Mesenchymal stem cell (in vitro differentiated cells and primary cell): ENCODE results near the gene EPSTI1.
A peak's percentile ranks its signal among the peaks of the same experiment; 100 is the strongest.

Experiments used
- DNase-seq: peaks from one replicate; pipeline ENCODE4 v3.0.0-alpha.2; 2013
- H2AFZ ChIP-seq: one replicate; pipeline ENCODE4 v1.6.1; 2013; ENCODE audit warnings: low read depth, mild to moderate bottlenecking, control low read depth, inconsistent platforms, low read length, moderate library complexity
- H2AK5ac ChIP-seq: 2 replicates; pipeline ENCODE4 v1.6.1; 2013; ENCODE audit warnings: low read length, moderate library complexity, mild to moderate bottlenecking, inconsistent platforms; ENCODE audit not compliant: severe bottlenecking
- H2BK120ac ChIP-seq: one replicate; pipeline ENCODE4 v1.6.1; 2013; ENCODE audit warnings: low read depth, mild to moderate bottlenecking, inconsistent platforms, low read length, moderate library complexity
- H2BK12ac ChIP-seq, 2 experiments: one replicate each; pipeline ENCODE4 v1.6.1; 2013; ENCODE audit warnings: inconsistent platforms in 2 of 2, low read length in 2 of 2, mild to moderate bottlenecking in 2 of 2, moderate library complexity in 2 of 2, control low read depth in 1 of 2
- H2BK15ac ChIP-seq: one replicate; pipeline ENCODE4 v1.6.1; 2013; ENCODE audit warnings: mild to moderate bottlenecking, low read depth, inconsistent platforms; ENCODE audit not compliant: poor library complexity, severe bottlenecking
- H2BK5ac ChIP-seq: 2 replicates; pipeline ENCODE4 v1.6.1; 2013; ENCODE audit warnings: low read depth, mild to moderate bottlenecking, low read length, control low read depth, inconsistent platforms; ENCODE audit not compliant: poor library complexity, severe bottlenecking
- H3K14ac ChIP-seq, 2 experiments: one replicate each; pipeline ENCODE4 v1.6.1; 2013; ENCODE audit warnings: inconsistent platforms in 2 of 2, low read length in 2 of 2, control low read depth in 1 of 2, mild to moderate bottlenecking in 1 of 2, moderate library complexity in 1 of 2
- H3K18ac ChIP-seq, 2 experiments: one replicate each; pipeline ENCODE4 v1.6.1; 2013; ENCODE audit warnings: inconsistent platforms in 2 of 2, low read length in 2 of 2, control low read depth in 1 of 2, low read depth in 1 of 2, mild to moderate bottlenecking in 1 of 2
- H3K23ac ChIP-seq, 2 experiments: one replicate each; pipeline ENCODE4 v1.6.1; 2013; ENCODE audit warnings: inconsistent platforms in 2 of 2, low read length in 2 of 2, mild to moderate bottlenecking in 2 of 2, moderate library complexity in 2 of 2, control low read depth in 1 of 2
- H3K27ac ChIP-seq: 2 replicates; pipeline ENCODE4 v1.5.1; 2013; ENCODE audit warnings: mild to moderate bottlenecking, moderate library complexity, low read length, control low read depth, inconsistent platforms; ENCODE audit not compliant: poor library complexity, severe bottlenecking
- H3K27me3 ChIP-seq, 2 experiments: 2 replicates each; pipeline versions ENCODE4 v1.6.1 to v1.7.0; 2013; ENCODE audit warnings: low read length in 2 of 2, mild to moderate bottlenecking in 2 of 2, moderate library complexity in 2 of 2, control low read depth in 1 of 2, inconsistent platforms in 1 of 2; ENCODE audit not compliant: control insufficient read depth in 1 of 2, insufficient read depth in 1 of 2
- H3K36me3 ChIP-seq, 2 experiments: 2 replicates each; pipeline versions ENCODE4 v1.6.1 to v1.7.0; 2013; ENCODE audit warnings: low read length in 2 of 2, control low read depth in 1 of 2, inconsistent platforms in 1 of 2, low read depth in 1 of 2, mild to moderate bottlenecking in 1 of 2; ENCODE audit not compliant: insufficient read depth in 2 of 2, control insufficient read depth in 1 of 2
- H3K4ac ChIP-seq, 2 experiments: one replicate each; pipeline ENCODE4 v1.6.1; 2013; ENCODE audit warnings: inconsistent platforms in 2 of 2, low read length in 2 of 2, mild to moderate bottlenecking in 2 of 2, moderate library complexity in 2 of 2, control low read depth in 1 of 2, low read depth in 1 of 2
- H3K4me1 ChIP-seq: 2 replicates; pipeline ENCODE4 v1.6.1; 2013; ENCODE audit warnings: low read depth, low read length, control low read depth; ENCODE audit not compliant: control insufficient read depth, insufficient read depth
- H3K4me2 ChIP-seq: 2 replicates; pipeline ENCODE4 v1.6.1; 2013; ENCODE audit warnings: low read length, mild to moderate bottlenecking, inconsistent platforms; ENCODE audit not compliant: poor library complexity, severe bottlenecking
- H3K4me3 ChIP-seq, 2 experiments: 2 replicates each; pipeline versions ENCODE4 v1.5.1 to v1.7.0; 2013; ENCODE audit warnings: low read length in 2 of 2, mild to moderate bottlenecking in 2 of 2, control low read depth in 1 of 2, low read depth in 1 of 2; ENCODE audit not compliant: insufficient read depth in 1 of 2
- H3K79me1 ChIP-seq: replicated peaks from 2 replicates; pipeline ENCODE4 v1.6.1; 2013; ENCODE audit warnings: mild to moderate bottlenecking, control low read depth, low read length, inconsistent platforms; ENCODE audit not compliant: poor library complexity, severe bottlenecking
- H3K9ac ChIP-seq: 2 replicates; pipeline ENCODE4 v1.7.0; 2013; ENCODE audit warnings: mild to moderate bottlenecking, low read length, moderate library complexity
- H3K9me3 ChIP-seq: 2 replicates; pipeline ENCODE4 v1.7.0; 2013; ENCODE audit warnings: mild to moderate bottlenecking, low read length; ENCODE audit not compliant: control insufficient read depth
- H4K8ac ChIP-seq: one replicate; pipeline ENCODE4 v1.6.1; 2013; ENCODE audit warnings: inconsistent platforms, mild to moderate bottlenecking, low read length, moderate library complexity
- H4K91ac ChIP-seq: one replicate; pipeline ENCODE4 v1.6.1; 2013; ENCODE audit warnings: mild to moderate bottlenecking, low read length, inconsistent platforms
- WGBS: methylation state at CpG from one replicate; pipeline ENCODE4 v1.1.7; 2013; ENCODE audit warnings: mixed read lengths; 5-methylcytosine and 5-hydroxymethylcytosine counted together

The EPSTI1 gene

GRCh38 chr13:42967660-42968059 is 24.4 kb downstream of the EPSTI1 start:
- H3K9me3 ChIP-seq = no peaks in the 10 kb centered on the region
- no peak overlapping the region for H3K27ac ChIP-seq
- H4K91ac ChIP-seq = no peak overlapping the region
- 82% methylated on average over 5 of the region's 5 CpGs for WGBS
- no peak overlapping the region for H2AK5ac ChIP-seq
- H3K4me1 ChIP-seq = no peaks in the 10 kb centered on the region
- no peak overlapping the region for H4K8ac ChIP-seq
- DNase-seq = no peak
- no peak overlapping the region for H2BK15ac ChIP-seq
- H2BK5ac ChIP-seq = no peak overlapping the region
- H3K79me1 ChIP-seq = no peaks in the 10 kb centered on the region
- H3K36me3 ChIP-seq = peaks cover 0 to 46% of the 10 kb centered on the region in 2 experiments
- no peak overlapping the region for H3K23ac ChIP-seq
- H3K9ac ChIP-seq = no peak overlapping the region
- no peak overlapping the region for H3K18ac ChIP-seq
- no peak overlapping the region for H3K4me3 ChIP-seq
- no peaks in the 10 kb centered on the region for H3K27me3 ChIP-seq
- H2BK120ac ChIP-seq = no peak overlapping the region
- H3K4ac ChIP-seq = no peak overlapping the region
- H3K4me2 ChIP-seq = no peak overlapping the region
- H2BK12ac ChIP-seq = no peak overlapping the region
- no peak overlapping the region for H2AFZ ChIP-seq
- H3K14ac ChIP-seq = no peak overlapping the region

DNA sequence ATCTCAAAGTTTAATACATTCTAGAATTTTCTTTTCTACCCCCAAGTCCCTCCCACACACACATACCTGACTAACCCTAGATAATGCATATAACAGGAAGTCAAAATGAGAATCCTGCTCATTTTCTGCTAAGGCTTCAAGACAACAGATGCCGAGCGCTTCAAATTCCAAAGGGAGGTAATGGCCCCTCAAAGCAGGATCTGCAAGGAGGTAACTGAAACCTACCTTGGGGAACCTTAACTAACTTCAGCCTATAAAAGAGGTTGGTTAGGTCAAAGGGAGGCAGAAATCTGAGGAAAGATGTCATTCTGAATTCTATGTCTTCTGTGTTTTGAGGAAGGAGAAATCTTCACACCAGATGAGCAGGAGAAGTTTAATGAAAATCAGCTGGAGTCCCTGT is 26.8 kb downstream of the EPSTI1 start:
- no peaks in the 10 kb centered on the region for H3K4me1 ChIP-seq

DNA sequence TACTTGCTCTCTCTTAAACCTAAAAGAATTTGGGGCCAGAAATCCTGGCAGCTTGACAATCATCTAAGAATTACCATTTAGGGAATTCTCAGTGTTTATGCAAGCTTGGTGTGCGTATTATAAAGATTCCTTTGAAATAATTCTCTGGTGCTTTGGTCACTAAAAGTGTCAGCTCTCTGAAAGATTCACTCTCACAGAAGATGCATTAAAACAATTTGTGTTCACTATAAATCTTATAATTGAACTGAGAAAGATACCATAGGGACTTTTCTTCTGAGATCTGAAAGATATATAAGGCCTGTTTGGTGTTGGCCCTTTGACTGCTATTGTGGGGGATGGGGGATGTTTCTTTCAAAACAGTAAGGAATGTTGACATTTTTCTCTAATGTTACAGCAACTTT is 27.3 kb downstream of the EPSTI1 start:
- H3K14ac ChIP-seq = no peak overlapping the region
- no peak overlapping the region for H2BK12ac ChIP-seq
- H3K4me3 ChIP-seq = no peak overlapping the region
- no peak overlapping the region for H2BK15ac ChIP-seq
- no peaks in the 10 kb centered on the region for H3K79me1 ChIP-seq
- WGBS = no CpG with 5 or more reads among the region's 1 CpG
- H3K27ac ChIP-seq = no peak overlapping the region
- H2AFZ ChIP-seq = no peak overlapping the region
- no peak overlapping the region for H4K91ac ChIP-seq
- H3K23ac ChIP-seq = no peak overlapping the region
- H2AK5ac ChIP-seq = no peak overlapping the region
- H3K4me2 ChIP-seq = no peak overlapping the region
- no peak overlapping the region for H4K8ac ChIP-seq
- H2BK5ac ChIP-seq = no peak overlapping the region
- H3K9ac ChIP-seq = no peak overlapping the region
- DNase-seq = no peak
- H3K27me3 ChIP-seq = no peaks in the 10 kb centered on the region
- H2BK120ac ChIP-seq = no peak overlapping the region
- H3K9me3 ChIP-seq = no peaks in the 10 kb centered on the region
- H3K4ac ChIP-seq = no peak overlapping the region
- H3K18ac ChIP-seq = no peak overlapping the region
- H3K4me1 ChIP-seq = no peaks in the 10 kb centered on the region
- peaks cover 0 to 74% of the 10 kb centered on the region in 2 experiments for H3K36me3 ChIP-seq

More for the DNA sequence above, 26.8 kb downstream of the EPSTI1 start:
- Histone ChIP-seq H2AK5ac (no peak overlapping the region), H3K23ac (no peak overlapping the region), H3K36me3 (peaks cover 0 to 69% of the 10 kb centered on the region in 2 experiments), H3K27ac (no peak overlapping the region), H3K4ac (no peak overlapping the region), H2BK15ac (no peak overlapping the region), H2BK12ac (no peak overlapping the region), H3K4me2 (no peak overlapping the region), H2BK5ac (no peak overlapping the region), H3K4me3 (no peak overlapping the region), H3K9me3 (no peaks in the 10 kb centered on the region), H3K79me1 (no peaks in the 10 kb centered on the region), H4K91ac (no peak overlapping the region), H3K14ac (no peak overlapping the region), H3K18ac (peak overlapping the region in 1 of 2 experiments; percentile 21), H2AFZ (no peak overlapping the region), H4K8ac (no peak overlapping the region), H3K9ac (no peak overlapping the region), H3K27me3 (no peaks in the 10 kb centered on the region), H2BK120ac (no peak overlapping the region)
- DNase-seq = no peak
- WGBS = 50% methylated on average over 2 of the region's 2 CpGs

GRCh38 chr13:42959615-42960014 is 32.4 kb downstream of the EPSTI1 start:
- no peak overlapping the region for H3K14ac ChIP-seq
- no peak overlapping the region for H2BK120ac ChIP-seq
- no peak overlapping the region for H4K91ac ChIP-seq
- no peaks in the 10 kb centered on the region for H3K9me3 ChIP-seq
- H4K8ac ChIP-seq = no peak overlapping the region
- H2BK12ac ChIP-seq = no peak overlapping the region
- no peaks in the 10 kb centered on the region for H3K27me3 ChIP-seq
- H3K27ac ChIP-seq = no peak overlapping the region
- H3K4me1 ChIP-seq = no peaks in the 10 kb centered on the region
- no peak overlapping the region for H2BK5ac ChIP-seq
- no peak overlapping the region for H3K9ac ChIP-seq
- H2AFZ ChIP-seq = no peak overlapping the region
- H3K4me3 ChIP-seq = no peak overlapping the region
- no peak for DNase-seq
- H3K4me2 ChIP-seq = no peak overlapping the region
- no peak overlapping the region for H3K4ac ChIP-seq
- peaks cover 0 to 92% of the 10 kb centered on the region in 2 experiments for H3K36me3 ChIP-seq
- H3K23ac ChIP-seq = no peak overlapping the region
- no CpG with 5 or more reads among the region's 2 CpGs for WGBS
- no peaks in the 10 kb centered on the region for H3K79me1 ChIP-seq
- H2BK15ac ChIP-seq = no peak overlapping the region
- H3K18ac ChIP-seq = no peak overlapping the region
- no peak overlapping the region for H2AK5ac ChIP-seq
